ENCODE measurements around the gene AARS2. TPM values are rescaled to one million over a fixed set of nuclear protein-coding genes. Genes with fewer than 3 reads are reported as not detected.
A peak's percentile ranks its signal among the peaks of the same experiment; 100 is the strongest.
"Not testable (repeated sequence)": the region's sequence is repeated elsewhere in the genome, so short reads cannot be mapped to it uniquely, and the experiment has no call there.

Gene AARS2
- 10.2 TPM for polyA plus RNA-seq (2013, experiment 1 of 2; ENCODE audit: insufficient read length)
- polyA plus RNA-seq (2013, experiment 2 of 2; ENCODE audit: insufficient read length) = 10.8 TPM

GRCh38 chr6:44312901-44313788, at the start of gene AARS2:
AARS2 (minus strand) TSS chr6:44313347; CDS start chr6:44313323, 24 bp downstream.
- DNase-seq = peak; percentile 86

- no peak for DNase-seq
Observed at GRCh38 chr6:44361947-44362346, 48.8 kb upstream of the AARS2 start.

- DNase-seq = no peak
Observed at GRCh38 chr6:44359973-44360372, 46.8 kb upstream of the AARS2 start.

- no peak for DNase-seq
Observed at GRCh38 chr6:44356487-44356886, 43.3 kb upstream of the AARS2 start.

- DNase-seq = no peak
Observed at GRCh38 chr6:44355640-44356039, 42.5 kb upstream of the AARS2 start.

- no peak for DNase-seq
Observed at GRCh38 chr6:44353336-44353735, 40.2 kb upstream of the AARS2 start.

- no peak for DNase-seq
Observed at GRCh38 chr6:44352259-44352658, 39.1 kb upstream of the AARS2 start.

GRCh38 chr6:44350650-44350994, 37.5 kb upstream of the AARS2 start:
- DNase-seq = not testable (repeated sequence)

GRCh38 chr6:44349904-44350649, 36.9 kb upstream of the AARS2 start:
- DNase-seq = no peak

- DNase-seq = not testable (repeated sequence)
Observed at GRCh38 chr6:44346818-44347217, 33.7 kb upstream of the AARS2 start.

GRCh38 chr6:44342489-44342888, 29.3 kb upstream of the AARS2 start, which contains the start of gene SPATS1:
SPATS1 (plus strand) TSS chr6:44342650; CDS start chr6:44343096, 446 bp downstream.
- no peak for DNase-seq

GRCh38 chr6:44342052-44342451, 28.9 kb upstream of the AARS2 start:
- no peak for DNase-seq

- no peak for DNase-seq
Observed at GRCh38 chr6:44341095-44341890, 28.1 kb upstream of the AARS2 start.

- no peak for DNase-seq
Observed at GRCh38 chr6:44339763-44340625, 26.8 kb upstream of the AARS2 start.

- DNase-seq = no peak
Observed at GRCh38 chr6:44339301-44339700, 26.2 kb upstream of the AARS2 start.

- peak; percentile 48 for DNase-seq
Observed at GRCh38 chr6:44338228-44339122, 25.3 kb upstream of the AARS2 start.

- no peak for DNase-seq
Observed at GRCh38 chr6:44335631-44336030, 22.5 kb upstream of the AARS2 start.

GRCh38 chr6:44333942-44334341, 20.8 kb upstream of the AARS2 start:
- no peak for DNase-seq

GRCh38 chr6:44333273-44333919, 20.2 kb upstream of the AARS2 start:
- no peak for DNase-seq

GRCh38 chr6:44332585-44332984, 19.4 kb upstream of the AARS2 start:
- peak; percentile 11 for DNase-seq
